ENCODE data around the gene FMN2.

DNA sequence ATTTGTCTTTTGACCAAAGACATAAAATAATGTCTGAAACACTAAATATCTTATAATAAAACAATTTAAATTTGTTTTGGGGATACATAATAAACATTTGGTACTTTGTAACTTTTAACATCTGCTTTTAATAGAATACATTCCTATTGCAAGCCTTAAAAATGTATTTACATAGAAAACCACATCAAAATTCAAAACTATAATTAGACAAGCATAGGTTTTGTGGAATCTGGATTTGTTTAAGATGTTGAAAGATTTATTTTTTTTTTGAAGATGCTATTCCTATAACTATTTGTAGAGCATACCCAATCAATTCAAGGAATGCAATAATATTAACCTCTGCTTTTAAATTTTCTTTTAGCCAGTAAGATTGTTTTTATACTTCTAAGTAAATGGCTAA is 125.7 kb downstream of the FMN2 start:
- no peak for TF ChIP-seq POLR2AphosphoS5 (IDR thresholded peaks at IDR 0.05; ENCODE audit: low read depth, low read length)
- no peak for TF ChIP-seq TAF1 (IDR thresholded peaks at IDR 0.05; ENCODE audit: borderline replicate concordance, insufficient read depth, low read length)
- TF ChIP-seq, protein P1, sequence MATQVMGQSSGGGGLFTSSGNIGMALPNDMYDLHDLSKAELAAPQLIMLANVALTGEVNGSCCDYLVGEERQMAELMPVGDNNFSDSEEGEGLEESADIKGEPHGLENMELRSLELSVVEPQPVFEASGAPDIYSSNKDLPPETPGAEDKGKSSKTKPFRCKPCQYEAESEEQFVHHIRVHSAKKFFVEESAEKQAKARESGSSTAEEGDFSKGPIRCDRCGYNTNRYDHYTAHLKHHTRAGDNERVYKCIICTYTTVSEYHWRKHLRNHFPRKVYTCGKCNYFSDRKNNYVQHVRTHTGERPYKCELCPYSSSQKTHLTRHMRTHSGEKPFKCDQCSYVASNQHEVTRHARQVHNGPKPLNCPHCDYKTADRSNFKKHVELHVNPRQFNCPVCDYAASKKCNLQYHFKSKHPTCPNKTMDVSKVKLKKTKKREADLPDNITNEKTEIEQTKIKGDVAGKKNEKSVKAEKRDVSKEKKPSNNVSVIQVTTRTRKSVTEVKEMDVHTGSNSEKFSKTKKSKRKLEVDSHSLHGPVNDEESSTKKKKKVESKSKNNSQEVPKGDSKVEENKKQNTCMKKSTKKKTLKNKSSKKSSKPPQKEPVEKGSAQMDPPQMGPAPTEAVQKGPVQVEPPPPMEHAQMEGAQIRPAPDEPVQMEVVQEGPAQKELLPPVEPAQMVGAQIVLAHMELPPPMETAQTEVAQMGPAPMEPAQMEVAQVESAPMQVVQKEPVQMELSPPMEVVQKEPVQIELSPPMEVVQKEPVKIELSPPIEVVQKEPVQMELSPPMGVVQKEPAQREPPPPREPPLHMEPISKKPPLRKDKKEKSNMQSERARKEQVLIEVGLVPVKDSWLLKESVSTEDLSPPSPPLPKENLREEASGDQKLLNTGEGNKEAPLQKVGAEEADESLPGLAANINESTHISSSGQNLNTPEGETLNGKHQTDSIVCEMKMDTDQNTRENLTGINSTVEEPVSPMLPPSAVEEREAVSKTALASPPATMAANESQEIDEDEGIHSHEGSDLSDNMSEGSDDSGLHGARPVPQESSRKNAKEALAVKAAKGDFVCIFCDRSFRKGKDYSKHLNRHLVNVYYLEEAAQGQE (IDR thresholded peaks at IDR 0.05; ENCODE audit: insufficient read depth in 1 of 2, low read depth in 2 of 2, low read length in 2 of 2): no peak
- no peak for TF ChIP-seq SIN3A (IDR thresholded peaks at IDR 0.05; ENCODE audit: borderline replicate concordance, insufficient read depth, low read length)

All from PFSK-1 (cell line).